ENCODE data around the gene LPAR2. TPM values are rescaled to one million over a fixed set of nuclear protein-coding genes. Genes with fewer than 3 reads are reported as not detected.

LPAR2 gene
- total RNA-seq, 1 experiment from 2014 or later, result 17.4 TPM

GRCh38 chr19:19655641-19656343 is 27.8 kb upstream of the LPAR2 start:
- DNase-seq (ENCODE audit: unreplicated experiment), result no peak
- intact Hi-C loops (cut with micrococcal nuclease), result no loop called here
- BruUV-seq (replicated peaks), result no TSS peak
- H3K4me1 Mint-ChIP-seq (ENCODE audit: insufficient read depth, unreplicated experiment), result no peaks in the 10 kb centered on the region
- POLR2A ChIA-PET, result no interaction called here
- H3K36me3 Mint-ChIP-seq (ENCODE audit: insufficient read depth, unreplicated experiment), result peaks cover 77% of the 10 kb centered on the region
- H3K27ac Mint-ChIP-seq (ENCODE audit: low read depth, unreplicated experiment), result no peak overlapping the region
- no peaks in the 10 kb centered on the region for H3K27me3 Mint-ChIP-seq (ENCODE audit: insufficient read depth, unreplicated experiment)
- CTCF ChIA-PET, result interaction anchor here (0.9 to 1.1 kb wide), 2 partner anchors 12 to 123 kb away, joined by 4 to 6 read pairs; partner anchors contain the start of gene GMIP
- H3K9me3 Mint-ChIP-seq (ENCODE audit: unreplicated experiment), result no peaks in the 10 kb centered on the region
- no peak for TF ChIP-seq CTCF (IDR thresholded peaks at IDR 0.05; ENCODE audit: unreplicated experiment)
- no peak overlapping the region for H3K4me3 Mint-ChIP-seq (ENCODE audit: unreplicated experiment)

DNA sequence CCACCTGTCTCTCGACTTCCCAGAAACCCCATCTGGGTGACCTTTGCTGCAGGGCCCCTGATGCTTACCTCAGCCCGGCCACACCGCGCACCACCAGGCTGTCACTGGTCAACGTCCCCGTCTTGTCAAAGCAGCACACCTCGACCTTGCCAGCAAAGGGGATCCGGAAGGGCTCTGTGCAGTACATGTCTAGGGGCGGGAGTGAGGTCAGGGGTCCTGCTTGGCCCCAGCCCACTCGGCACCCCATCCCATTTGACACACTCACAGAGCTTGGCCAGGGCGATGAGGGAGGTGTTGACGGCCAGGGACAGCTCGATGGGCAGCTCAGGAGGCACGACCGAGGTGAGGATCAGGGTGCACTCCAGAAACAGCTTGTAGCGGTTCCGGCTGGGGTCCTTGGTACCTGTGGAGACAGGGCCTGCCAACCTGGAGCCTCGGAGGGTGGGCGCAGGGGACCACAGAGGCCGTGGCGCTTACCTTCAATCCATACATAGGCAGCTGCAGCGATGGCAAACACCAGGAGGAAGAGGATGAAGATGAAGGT is 27.1 kb upstream of the LPAR2 start:
- intact Hi-C loops (cut with micrococcal nuclease), result no loop called here
- no peaks in the 10 kb centered on the region for H3K4me1 Mint-ChIP-seq (ENCODE audit: insufficient read depth, unreplicated experiment)
- H3K27me3 Mint-ChIP-seq (ENCODE audit: insufficient read depth, unreplicated experiment), result no peaks in the 10 kb centered on the region
- CTCF ChIA-PET, result interaction anchor here (0.7 to 1.1 kb wide), 3 partner anchors 11 to 123 kb away, joined by 3 to 6 read pairs (median 4); partner anchors contain the start of gene GMIP
- no peak overlapping the region for H3K27ac Mint-ChIP-seq (ENCODE audit: low read depth, unreplicated experiment)
- peaks cover 84% of the 10 kb centered on the region for H3K36me3 Mint-ChIP-seq (ENCODE audit: insufficient read depth, unreplicated experiment)
- no peak overlapping the region for H3K4me3 Mint-ChIP-seq (ENCODE audit: unreplicated experiment)
- no peak for DNase-seq (ENCODE audit: unreplicated experiment)
- no TSS peak for BruUV-seq (replicated peaks)
- POLR2A ChIA-PET, result interaction anchor here (0.6 kb wide), 1 partner anchor 41 kb away, joined by 3 read pairs; no protein-coding TSS in a partner anchor
- TF ChIP-seq CTCF (IDR thresholded peaks at IDR 0.05; ENCODE audit: unreplicated experiment), result no peak
- no peaks in the 10 kb centered on the region for H3K9me3 Mint-ChIP-seq (ENCODE audit: unreplicated experiment)

GRCh38 chr19:19654441-19654840 is 26.4 kb upstream of the LPAR2 start:
- Mint-ChIP-seq H3K36me3 (ENCODE audit: insufficient read depth, unreplicated experiment) (peaks cover 78% of the 10 kb centered on the region), H3K4me3 (ENCODE audit: unreplicated experiment) (no peak overlapping the region), H3K9me3 (ENCODE audit: unreplicated experiment) (no peaks in the 10 kb centered on the region), H3K27me3 (ENCODE audit: insufficient read depth, unreplicated experiment) (no peaks in the 10 kb centered on the region), H3K27ac (ENCODE audit: low read depth, unreplicated experiment) (no peak overlapping the region), H3K4me1 (ENCODE audit: insufficient read depth, unreplicated experiment) (no peaks in the 10 kb centered on the region)
- POLR2A ChIA-PET, result interaction anchor here (1.3 kb wide), 1 partner anchor 8 kb away, joined by 5 read pairs; no protein-coding TSS in a partner anchor
- CTCF ChIA-PET, result interaction anchor here (0.7 to 8.4 kb wide), 4 partner anchors 10 to 123 kb away, joined by 3 to 55 read pairs (median 14); partner anchors contain the start of genes GMIP and YJEFN3
- intact Hi-C loops (cut with micrococcal nuclease), result no loop called here
- TF ChIP-seq CTCF (IDR thresholded peaks at IDR 0.05; ENCODE audit: unreplicated experiment), result no peak
- DNase-seq (ENCODE audit: unreplicated experiment), result no peak
- no TSS peak for BruUV-seq (replicated peaks)

DNA sequence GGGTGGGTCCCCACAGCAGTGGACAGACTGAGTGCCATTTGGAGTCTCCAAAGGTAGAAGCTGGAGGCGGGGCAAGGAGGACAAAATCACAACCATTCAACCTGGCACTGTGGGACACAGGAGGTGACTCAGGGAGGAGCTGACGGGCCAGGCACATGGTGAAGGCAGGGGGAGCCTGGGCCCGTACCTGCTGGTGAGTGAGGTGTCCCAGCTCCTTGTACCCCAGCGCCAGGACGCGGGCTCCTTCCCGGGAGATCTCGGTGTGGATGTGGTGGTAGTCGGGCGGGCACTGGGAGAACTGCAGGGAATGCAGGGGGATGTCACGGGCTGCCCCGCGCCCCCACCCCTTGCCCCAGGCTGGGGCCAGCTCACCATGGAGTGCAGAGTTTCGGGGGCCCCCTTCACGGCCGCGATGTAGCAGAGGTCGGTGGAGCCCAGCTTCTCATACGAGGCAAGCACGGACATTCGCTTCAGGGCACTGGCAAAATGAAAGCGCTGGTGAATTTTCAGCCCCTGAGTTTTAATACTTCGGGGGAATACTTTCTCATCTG is 25.7 kb upstream of the LPAR2 start:
- intact Hi-C loops (cut with micrococcal nuclease), result no loop called here
- Mint-ChIP-seq H3K27me3 (ENCODE audit: insufficient read depth, unreplicated experiment) (no peaks in the 10 kb centered on the region), H3K4me3 (ENCODE audit: unreplicated experiment) (no peak overlapping the region), H3K36me3 (ENCODE audit: insufficient read depth, unreplicated experiment) (peaks cover 74% of the 10 kb centered on the region), H3K9me3 (ENCODE audit: unreplicated experiment) (no peaks in the 10 kb centered on the region), H3K4me1 (ENCODE audit: insufficient read depth, unreplicated experiment) (no peaks in the 10 kb centered on the region), H3K27ac (ENCODE audit: low read depth, unreplicated experiment) (no peak overlapping the region)
- TF ChIP-seq CTCF (IDR thresholded peaks at IDR 0.05; ENCODE audit: unreplicated experiment), result no peak
- ChIA-PET POLR2A (interaction anchor here (1.3 to 1.5 kb wide), 2 partner anchors 8 to 10 kb away, joined by 5 read pairs; partner anchors contain the start of gene ATP13A1), CTCF (interaction anchor here (0.6 to 8.4 kb wide), 3 partner anchors 10 to 518 kb away, joined by 5 to 55 read pairs (median 25); partner anchors contain the start of genes GMIP and YJEFN3)
- BruUV-seq (replicated peaks), result no TSS peak
- DNase-seq (ENCODE audit: unreplicated experiment), result no peak
